ENCODE data around the gene AP1M2. TPM values are rescaled to one million over a fixed set of nuclear protein-coding genes. Genes with fewer than 3 reads are reported as not detected.

AP1M2 gene
- total RNA-seq, 6 donors from 2014 or later = 35.1 to 63.1 (median 45.7) TPM

DNA sequence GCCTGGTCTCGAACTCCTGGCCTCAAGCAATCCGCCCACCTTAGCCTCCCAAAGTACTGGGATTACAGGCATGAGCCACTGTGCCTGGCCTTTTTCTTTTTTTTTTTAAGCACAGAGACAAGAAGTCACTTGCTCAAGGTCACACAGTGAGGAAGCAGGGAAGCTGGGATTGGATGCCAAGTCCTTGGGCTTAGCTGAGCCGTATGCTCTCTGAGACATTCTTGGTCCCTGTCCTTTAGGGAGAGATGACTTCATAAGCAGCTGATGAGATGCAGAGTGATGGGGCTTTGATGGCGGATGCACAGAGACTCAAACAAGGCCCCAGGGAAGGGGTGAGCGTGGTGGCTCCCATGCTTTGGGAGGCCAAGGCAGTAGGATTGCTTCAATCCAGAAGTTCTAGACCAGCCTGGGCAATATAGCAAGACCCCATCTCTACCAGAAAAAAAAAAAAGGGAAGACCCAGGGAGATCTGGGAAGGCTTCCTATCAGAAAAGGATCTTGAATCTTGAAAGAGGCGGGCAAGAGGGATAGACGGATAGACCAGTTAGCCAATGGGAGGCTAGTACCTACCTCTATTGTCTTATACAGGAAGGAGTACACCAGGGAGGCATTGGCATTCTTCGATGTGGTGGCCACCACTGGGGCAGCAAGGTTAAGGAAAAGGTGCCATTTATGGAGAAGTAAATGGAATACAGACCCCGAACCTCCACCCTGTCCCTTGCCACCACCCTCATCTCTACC lies 3.9 kb downstream of the AP1M2 start:
- WGBS, 2 donors = 87% methylated on average over 9 of the region's 9 CpGs
- Histone ChIP-seq H3K9me3 (no peaks in the 10 kb centered on the region), H3K27ac (no peak overlapping the region), H3K27me3 (no peaks in the 10 kb centered on the region), H3K4me3 (no peak overlapping the region), H3K36me3 (no peaks in the 10 kb centered on the region), H3K4me1 (peaks cover 4 to 18% (median 5%) of the 10 kb centered on the region in 4 donors)
- TF ChIP-seq CTCF (IDR thresholded peaks at IDR 0.05) (no peak), POLR2AphosphoS5 (IDR thresholded peaks at IDR 0.05) (no peak), POLR2A (IDR thresholded peaks at IDR 0.05) (no peak), EP300 (IDR thresholded peaks at IDR 0.05) (no peak)
- no peak for ATAC-seq (ENCODE audit: low FRiP score in 2 of 2)
- no peak for DNase-seq

- no peak for TF ChIP-seq POLR2A (IDR thresholded peaks at IDR 0.05)
- H3K36me3 ChIP-seq = no peaks in the 10 kb centered on the region
- ATAC-seq (ENCODE audit: low FRiP score in 2 of 2) (no peak), DNase-seq (no peak)
- H3K4me3 ChIP-seq = no peak overlapping the region
- H3K27me3 ChIP-seq = no peaks in the 10 kb centered on the region
- H3K4me1 ChIP-seq = peaks cover 4 to 15% (median 5%) of the 10 kb centered on the region in 4 donors
- H3K9me3 ChIP-seq = no peaks in the 10 kb centered on the region
- H3K27ac ChIP-seq = no peak overlapping the region
- WGBS, 2 donors = 92 to 96% methylated on average over 13 of the region's 13 CpGs
These were observed 5.0 kb downstream of the AP1M2 start for GRCh38 chr19:10582091-10582490.

GRCh38 chr19:10580979-10581631 lies 6.0 kb downstream of the AP1M2 start:
- WGBS, 2 donors = 39 to 41% methylated on average over 14 to 26 of the region's 31 CpGs
- Histone ChIP-seq H3K27ac (no peak overlapping the region), H3K36me3 (no peaks in the 10 kb centered on the region), H3K4me3 (no peak overlapping the region), H3K4me1 (peaks cover 4 to 13% (median 5%) of the 10 kb centered on the region in 4 donors), H3K27me3 (no peaks in the 10 kb centered on the region), H3K9me3 (no peaks in the 10 kb centered on the region)
- ATAC-seq (ENCODE audit: low FRiP score in 2 of 2) (peak; percentile 93 to 95), DNase-seq (peak in 1 of 2 donors; percentile 91)
- no peak for TF ChIP-seq POLR2A (IDR thresholded peaks at IDR 0.05)
- TF ChIP-seq CTCF (IDR thresholded peaks at IDR 0.05) = peak; percentile 96 to 99 (median 98)

DNA sequence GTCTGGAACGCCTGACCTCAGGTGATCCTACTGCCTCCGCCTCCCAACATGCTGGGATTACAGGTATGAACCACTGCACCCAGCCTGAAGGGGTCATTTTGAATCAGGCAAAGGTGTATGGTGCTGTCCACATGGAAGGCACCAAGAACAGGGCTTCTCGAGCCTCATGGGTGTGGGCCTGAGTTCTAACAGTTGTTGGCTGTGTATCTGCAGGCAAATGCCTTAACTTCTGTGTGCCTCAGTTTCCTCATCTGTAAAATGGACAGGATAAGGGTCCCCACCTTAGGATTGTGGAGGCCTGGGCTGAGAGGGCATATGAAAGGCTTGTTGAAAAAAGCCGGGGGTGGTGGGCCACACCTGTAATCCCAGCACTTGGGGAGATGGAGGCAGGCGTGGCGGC lies 9.2 kb downstream of the AP1M2 start:
- H3K9me3 ChIP-seq = no peaks in the 10 kb centered on the region
- no peak overlapping the region for H3K27ac ChIP-seq
- H3K36me3 ChIP-seq = no peaks in the 10 kb centered on the region
- no peak for ATAC-seq (ENCODE audit: low FRiP score in 2 of 2)
- TF ChIP-seq POLR2AphosphoS5 (IDR thresholded peaks at IDR 0.05) = no peak
- no peak for TF ChIP-seq POLR2A (IDR thresholded peaks at IDR 0.05)
- TF ChIP-seq EP300 (IDR thresholded peaks at IDR 0.05) = no peak
- TF ChIP-seq CTCF (IDR thresholded peaks at IDR 0.05) = no peak
- 92 to 100% methylated on average over 6 of the region's 6 CpGs for WGBS, 2 donors
- DNase-seq = no peak
- H3K4me1 ChIP-seq = peaks cover 4 to 9% (median 5%) of the 10 kb centered on the region in 4 donors
- no peak overlapping the region for H3K4me3 ChIP-seq
- H3K27me3 ChIP-seq = no peaks in the 10 kb centered on the region

- DNase-seq = no peak
- no peaks in the 10 kb centered on the region for H3K36me3 ChIP-seq
- no peak overlapping the region for H3K27ac ChIP-seq
- WGBS, 2 donors = 80 to 83% methylated on average over 6 of the region's 6 CpGs
- H3K4me1 ChIP-seq = peaks cover 4 to 8% (median 7%) of the 10 kb centered on the region in 4 donors
- TF ChIP-seq POLR2A (IDR thresholded peaks at IDR 0.05) (no peak), EP300 (IDR thresholded peaks at IDR 0.05) (no peak), POLR2AphosphoS5 (IDR thresholded peaks at IDR 0.05) (no peak), CTCF (IDR thresholded peaks at IDR 0.05) (no peak)
- H3K27me3 ChIP-seq = no peaks in the 10 kb centered on the region
- no peak overlapping the region for H3K4me3 ChIP-seq
- H3K9me3 ChIP-seq = no peaks in the 10 kb centered on the region
- peak in 1 of 2 donors; percentile 19 for ATAC-seq (ENCODE audit: low FRiP score in 2 of 2)
These were observed 11.9 kb downstream of the AP1M2 start for GRCh38 chr19:10575011-10575716.
